BE2C (cell line): ENCODE results near the gene FPGS.

Source experiments
- DNase-seq: peaks from one replicate; pipeline ENCODE4 v3.0.0-alpha.2; 2020
- H3K27me3 ChIP-seq: fragments of 250-450 bp; sonication (Bioruptor Pico); 2 replicates; pipeline ENCODE4 v1.5.1; 2020; ENCODE audit warnings: mild to moderate bottlenecking
- H3K36me3 ChIP-seq: fragments of 250-450 bp; sonication (Bioruptor Pico); 2 replicates; pipeline ENCODE4 v1.5.1; 2020; ENCODE audit warnings: mild to moderate bottlenecking
- H3K4me1 ChIP-seq: fragments of 250-450 bp; sonication (Bioruptor Pico); 2 replicates; pipeline ENCODE4 v1.5.1; 2020
- H3K4me3 ChIP-seq: 2 replicates; pipeline ENCODE4 v1.5.1; 2011; ENCODE audit warnings: low read depth, low read length
- H3K9me3 ChIP-seq: fragments of 250-450 bp; sonication (Bioruptor Pico); 2 replicates; pipeline ENCODE4 v1.5.1; 2020
- TF ChIP-seq, protein P1 (sequence below): IDR thresholded peaks from 2 replicates; pipeline ENCODE4 v1.5.1; 2012; ENCODE audit warnings: mild to moderate bottlenecking, low read depth, low read length

The FPGS gene

DNA sequence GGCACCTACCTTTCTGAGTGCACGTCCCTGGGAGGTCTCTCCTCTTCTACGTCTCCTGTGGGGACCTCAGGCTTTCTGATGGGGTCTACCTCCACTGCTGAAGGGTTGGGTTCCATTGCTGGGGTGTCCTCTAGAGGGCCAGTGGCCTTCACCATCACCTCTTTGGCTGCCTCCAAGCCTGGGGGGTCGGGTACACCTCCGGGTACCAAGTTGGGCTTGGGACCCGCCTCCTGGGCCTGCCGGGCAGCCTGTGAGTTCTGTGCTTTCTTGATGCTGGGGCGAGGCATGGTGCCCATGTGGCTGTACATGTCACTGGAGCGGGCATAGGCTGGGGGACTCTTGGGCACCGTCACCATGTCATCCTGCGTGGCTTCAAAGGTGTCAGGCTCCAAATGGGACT, 28.7 kb upstream of the FPGS start:
- no peaks in the 10 kb centered on the region for H3K9me3 ChIP-seq
- H3K36me3 ChIP-seq: no peaks in the 10 kb centered on the region
- TF ChIP-seq, protein P1, sequence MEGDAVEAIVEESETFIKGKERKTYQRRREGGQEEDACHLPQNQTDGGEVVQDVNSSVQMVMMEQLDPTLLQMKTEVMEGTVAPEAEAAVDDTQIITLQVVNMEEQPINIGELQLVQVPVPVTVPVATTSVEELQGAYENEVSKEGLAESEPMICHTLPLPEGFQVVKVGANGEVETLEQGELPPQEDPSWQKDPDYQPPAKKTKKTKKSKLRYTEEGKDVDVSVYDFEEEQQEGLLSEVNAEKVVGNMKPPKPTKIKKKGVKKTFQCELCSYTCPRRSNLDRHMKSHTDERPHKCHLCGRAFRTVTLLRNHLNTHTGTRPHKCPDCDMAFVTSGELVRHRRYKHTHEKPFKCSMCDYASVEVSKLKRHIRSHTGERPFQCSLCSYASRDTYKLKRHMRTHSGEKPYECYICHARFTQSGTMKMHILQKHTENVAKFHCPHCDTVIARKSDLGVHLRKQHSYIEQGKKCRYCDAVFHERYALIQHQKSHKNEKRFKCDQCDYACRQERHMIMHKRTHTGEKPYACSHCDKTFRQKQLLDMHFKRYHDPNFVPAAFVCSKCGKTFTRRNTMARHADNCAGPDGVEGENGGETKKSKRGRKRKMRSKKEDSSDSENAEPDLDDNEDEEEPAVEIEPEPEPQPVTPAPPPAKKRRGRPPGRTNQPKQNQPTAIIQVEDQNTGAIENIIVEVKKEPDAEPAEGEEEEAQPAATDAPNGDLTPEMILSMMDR: no peak
- no peak overlapping the region for H3K4me3 ChIP-seq
- H3K27me3 ChIP-seq: no peaks in the 10 kb centered on the region
- H3K4me1 ChIP-seq: peaks cover 9% of the 10 kb centered on the region
- DNase-seq: no peak

DNA sequence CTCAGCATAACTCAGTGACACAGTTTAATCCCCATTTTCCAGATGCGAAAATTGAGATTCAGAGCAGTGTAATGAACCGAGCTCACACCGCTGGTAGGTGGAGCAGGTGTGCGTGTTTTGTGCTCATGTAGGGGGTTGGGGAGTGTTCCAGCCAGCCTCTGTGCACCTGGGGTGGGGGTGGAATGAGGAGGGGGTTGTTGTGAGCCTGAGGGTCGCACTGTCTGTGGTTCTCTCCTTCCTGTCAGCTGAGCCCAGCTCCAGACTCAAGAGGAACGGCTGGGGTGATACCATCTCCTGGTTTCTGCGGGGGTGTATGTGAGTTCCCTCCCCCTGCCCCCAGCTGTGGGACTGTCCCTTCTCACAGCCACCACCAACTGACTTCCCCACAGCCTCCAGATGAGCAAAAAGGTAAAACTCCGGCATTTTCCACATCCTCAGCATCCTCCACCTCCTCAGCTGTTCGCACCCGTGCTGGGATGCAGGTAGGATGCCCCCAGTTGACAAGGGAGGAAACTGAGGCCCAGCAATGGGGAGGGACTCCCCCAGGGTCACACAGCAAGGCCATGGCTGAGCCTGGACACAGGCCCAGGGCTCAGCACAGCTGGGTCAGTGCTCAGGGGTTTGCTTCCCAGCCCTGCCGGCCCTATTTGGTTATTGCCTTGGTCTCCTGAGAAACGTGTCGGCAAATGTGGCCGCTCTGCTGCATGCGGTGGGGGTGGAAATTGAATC, 26.3 kb upstream of the FPGS start:
- Histone ChIP-seq H3K9me3 (no peaks in the 10 kb centered on the region), H3K36me3 (no peaks in the 10 kb centered on the region), H3K4me1 (peaks cover 19% of the 10 kb centered on the region), H3K4me3 (no peak overlapping the region), H3K27me3 (no peaks in the 10 kb centered on the region)
- no peak for DNase-seq
- TF ChIP-seq, protein P1: no peak

DNA sequence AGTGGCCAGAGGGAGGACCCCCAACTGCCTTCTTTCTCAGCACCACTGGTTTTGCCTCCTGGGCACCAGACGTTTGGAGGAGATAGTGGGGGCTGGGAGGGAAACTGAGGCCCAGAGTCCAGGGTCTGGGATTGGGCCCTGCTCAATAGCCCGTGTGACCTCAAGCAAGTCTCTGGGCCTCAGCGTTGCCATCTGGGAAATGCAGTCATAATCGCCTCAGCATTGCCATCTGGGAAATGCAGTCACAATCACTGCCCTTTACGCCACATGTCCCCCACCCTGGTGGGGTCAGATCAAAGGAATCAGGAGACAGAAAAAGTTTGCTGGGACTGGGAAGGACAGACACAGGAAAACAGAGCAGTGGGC, 25.8 kb upstream of the FPGS start:
- H3K9me3 ChIP-seq: no peaks in the 10 kb centered on the region
- peaks cover 19% of the 10 kb centered on the region for H3K4me1 ChIP-seq
- H3K27me3 ChIP-seq: no peaks in the 10 kb centered on the region
- TF ChIP-seq, protein P1: no peak
- H3K36me3 ChIP-seq: no peaks in the 10 kb centered on the region
- no peak for DNase-seq
- H3K4me3 ChIP-seq: no peak overlapping the region

DNA sequence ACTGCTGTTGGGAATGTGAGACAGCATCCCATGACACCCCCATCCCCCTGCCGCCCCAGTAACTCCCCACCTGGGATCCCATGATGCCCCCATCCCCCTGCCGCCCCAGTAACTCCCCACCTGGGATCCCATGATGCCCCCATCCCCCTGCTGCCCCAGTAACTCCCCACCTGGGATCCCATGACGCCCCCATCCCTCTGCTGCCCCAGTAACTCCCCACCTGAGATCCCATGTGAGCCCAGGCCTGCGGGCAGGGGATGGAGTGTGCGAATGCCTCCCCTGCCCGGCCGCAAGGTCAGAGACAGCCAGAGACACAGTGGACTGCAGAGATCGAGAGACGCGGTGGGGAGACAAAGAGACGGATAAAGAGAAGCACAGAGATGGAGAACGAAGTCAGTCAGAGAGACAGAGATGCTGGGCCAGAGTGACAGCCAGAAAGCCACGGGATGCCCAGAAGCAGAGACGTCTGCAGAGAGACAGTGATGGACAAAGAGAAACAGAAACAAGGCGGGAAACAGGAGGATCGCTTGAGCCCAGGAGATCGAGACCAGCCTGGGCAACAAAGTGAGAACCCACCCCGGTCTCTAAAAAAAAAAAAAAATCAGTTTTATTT, 25.2 kb upstream of the FPGS start:
- H3K36me3 ChIP-seq: no peaks in the 10 kb centered on the region
- H3K9me3 ChIP-seq: no peaks in the 10 kb centered on the region
- TF ChIP-seq, protein P1: no peak
- no peaks in the 10 kb centered on the region for H3K27me3 ChIP-seq
- H3K4me1 ChIP-seq: peaks cover 19% of the 10 kb centered on the region
- no peak overlapping the region for H3K4me3 ChIP-seq
- DNase-seq: no peak

DNA sequence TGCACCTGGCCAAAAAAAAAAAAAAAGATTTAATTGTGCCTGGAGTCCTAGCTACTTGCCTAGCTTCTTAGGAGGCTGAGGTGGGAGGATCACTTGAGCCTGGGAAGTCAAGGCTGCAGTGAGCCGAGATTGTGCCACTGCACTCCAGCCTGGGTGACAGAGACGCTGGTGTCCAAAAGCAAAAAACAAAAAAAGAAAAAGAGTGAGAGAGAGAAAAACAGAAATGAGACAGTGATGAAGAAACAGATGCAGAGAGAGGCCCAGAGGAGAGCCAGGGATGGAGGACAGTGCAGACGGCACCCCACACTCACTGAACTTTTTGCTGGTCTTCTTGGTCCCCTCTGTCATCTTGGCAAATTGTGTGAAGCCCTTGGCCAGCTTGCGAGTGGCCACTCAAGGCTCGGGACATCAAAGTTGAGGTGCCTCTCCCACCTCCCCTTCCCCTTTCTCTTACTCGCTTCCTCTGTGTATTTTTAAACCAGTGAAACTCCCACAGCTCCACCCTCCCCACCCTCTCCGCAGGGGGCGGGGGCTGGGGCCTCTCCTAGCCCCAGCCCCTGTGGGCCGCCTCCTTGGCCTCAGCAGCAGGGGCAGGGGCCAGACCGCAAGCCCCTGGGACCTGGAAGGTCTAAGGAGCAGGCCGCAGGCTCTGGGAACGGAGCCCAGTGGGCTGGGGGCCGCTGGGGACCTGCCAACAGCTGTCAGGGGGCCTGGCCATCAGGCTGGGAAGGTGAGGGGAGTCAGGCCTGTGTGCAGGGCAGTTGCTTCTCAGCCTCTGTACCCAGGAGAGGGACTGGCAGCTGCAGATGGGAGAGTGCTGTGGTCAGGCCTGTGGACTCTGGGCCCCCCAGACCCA, 24.2 kb upstream of the FPGS start, which contains the start of gene SH2D3C:
Gene SH2D3C (minus strand): TSS at position 387 of the 856 bp plus-strand sequence. CDS start 39 bp downstream, at position 348.
- Histone ChIP-seq H3K27me3 (no peaks in the 10 kb centered on the region), H3K36me3 (no peaks in the 10 kb centered on the region), H3K9me3 (no peaks in the 10 kb centered on the region), H3K4me1 (peaks cover 19% of the 10 kb centered on the region), H3K4me3 (no peak within 1 kb of the TSS)
- peak; percentile 62 for DNase-seq
- TF ChIP-seq, protein P1: no peak
